AG04450 (cell line): Measurements from ENCODE around the gene CHST3. TPM values are rescaled to one million over a fixed set of nuclear protein-coding genes. Genes with fewer than 3 reads are reported as not detected.

ENCODE experiments used
- CTCF ChIA-PET: fragments of 300-600, 350-600 bp; formaldehyde crosslinking; extraction: SDS; loops from one replicate; lab custom pipeline; 2022; ENCODE audit warnings: antibody characterized with exemption, inconsistent platforms; lab: Charles Lee
- POLR2A ChIA-PET: fragments of 350-600 bp; formaldehyde crosslinking; extraction: SDS; loops from one replicate; lab custom pipeline; 2021; ENCODE audit warnings: antibody characterized with exemption, inconsistent platforms; lab: Yijun Ruan, JAX
- DNase-seq: peaks from one replicate; pipeline ENCODE4 v3.0.0-alpha.2; 2011; ENCODE audit warnings: low read depth, low spot score
- H3K27ac ChIP-seq: one replicate; pipeline ENCODE4 v1.5.1; 2012; ENCODE audit warnings: low read depth, low read length, control low read depth
- H3K27me3 ChIP-seq: one replicate; pipeline ENCODE4 v1.6.0; 2012; ENCODE audit warnings: low read length; ENCODE audit not compliant: control insufficient read depth, insufficient read depth
- H3K4me3 ChIP-seq: 2 replicates; pipeline ENCODE4 v1.5.1; 2011; ENCODE audit warnings: mild to moderate bottlenecking, low read depth, low read length, control low read depth
- H3K9me3 ChIP-seq: 2 replicates; pipeline ENCODE4 v1.5.1; 2012; ENCODE audit warnings: low read length; ENCODE audit not compliant: control insufficient read depth, insufficient read depth
- polyA plus RNA-seq: library from polyadenylated mRNA; depleted of rRNA; stranded (reverse); fragments of >200 nt; gene quantifications from 2 replicates; pipeline ENCODE4 v1.2.3, GENCODE V29; 2011
- TF ChIP-seq, protein P1 (sequence below): IDR thresholded peaks from 2 replicates; pipeline ENCODE4 v1.5.1; 2011; ENCODE audit warnings: low read depth, low read length, control low read depth, inconsistent platforms

Gene CHST3
- polyA plus RNA-seq, 1 experiment = 4.6 TPM

DNA sequence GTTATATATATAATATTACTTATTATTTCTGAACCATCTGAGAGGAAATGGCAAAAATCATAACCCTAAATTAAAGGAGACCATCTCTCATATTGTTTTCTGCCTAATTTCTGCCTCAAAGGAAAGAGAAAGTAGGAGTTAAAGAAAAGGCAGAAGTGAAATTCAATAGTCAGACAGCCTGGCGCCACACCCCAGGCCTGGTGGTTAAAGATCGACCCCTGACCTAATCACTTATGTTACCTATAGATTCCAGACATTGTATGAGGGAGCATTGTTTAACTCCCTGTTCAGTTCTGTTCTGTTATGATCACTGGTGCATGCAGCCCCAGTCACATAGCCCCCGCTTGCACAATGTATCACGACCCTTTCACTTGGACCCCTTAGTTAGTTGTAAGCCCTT lies 24.9 kb upstream of the CHST3 start:
- Histone ChIP-seq H3K27ac (no peak overlapping the region), H3K27me3 (peaks cover 6% of the 10 kb centered on the region), H3K9me3 (peaks cover 13% of the 10 kb centered on the region), H3K4me3 (no peak overlapping the region)
- no peak for DNase-seq
- TF ChIP-seq, protein P1, sequence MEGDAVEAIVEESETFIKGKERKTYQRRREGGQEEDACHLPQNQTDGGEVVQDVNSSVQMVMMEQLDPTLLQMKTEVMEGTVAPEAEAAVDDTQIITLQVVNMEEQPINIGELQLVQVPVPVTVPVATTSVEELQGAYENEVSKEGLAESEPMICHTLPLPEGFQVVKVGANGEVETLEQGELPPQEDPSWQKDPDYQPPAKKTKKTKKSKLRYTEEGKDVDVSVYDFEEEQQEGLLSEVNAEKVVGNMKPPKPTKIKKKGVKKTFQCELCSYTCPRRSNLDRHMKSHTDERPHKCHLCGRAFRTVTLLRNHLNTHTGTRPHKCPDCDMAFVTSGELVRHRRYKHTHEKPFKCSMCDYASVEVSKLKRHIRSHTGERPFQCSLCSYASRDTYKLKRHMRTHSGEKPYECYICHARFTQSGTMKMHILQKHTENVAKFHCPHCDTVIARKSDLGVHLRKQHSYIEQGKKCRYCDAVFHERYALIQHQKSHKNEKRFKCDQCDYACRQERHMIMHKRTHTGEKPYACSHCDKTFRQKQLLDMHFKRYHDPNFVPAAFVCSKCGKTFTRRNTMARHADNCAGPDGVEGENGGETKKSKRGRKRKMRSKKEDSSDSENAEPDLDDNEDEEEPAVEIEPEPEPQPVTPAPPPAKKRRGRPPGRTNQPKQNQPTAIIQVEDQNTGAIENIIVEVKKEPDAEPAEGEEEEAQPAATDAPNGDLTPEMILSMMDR = no peak
- CTCF ChIA-PET = interaction anchor here (1.2 kb wide), 2 partner anchors 43 to 110 kb away, joined by 3 to 6 read pairs; no protein-coding TSS in a partner anchor
- POLR2A ChIA-PET = no interaction called here

DNA sequence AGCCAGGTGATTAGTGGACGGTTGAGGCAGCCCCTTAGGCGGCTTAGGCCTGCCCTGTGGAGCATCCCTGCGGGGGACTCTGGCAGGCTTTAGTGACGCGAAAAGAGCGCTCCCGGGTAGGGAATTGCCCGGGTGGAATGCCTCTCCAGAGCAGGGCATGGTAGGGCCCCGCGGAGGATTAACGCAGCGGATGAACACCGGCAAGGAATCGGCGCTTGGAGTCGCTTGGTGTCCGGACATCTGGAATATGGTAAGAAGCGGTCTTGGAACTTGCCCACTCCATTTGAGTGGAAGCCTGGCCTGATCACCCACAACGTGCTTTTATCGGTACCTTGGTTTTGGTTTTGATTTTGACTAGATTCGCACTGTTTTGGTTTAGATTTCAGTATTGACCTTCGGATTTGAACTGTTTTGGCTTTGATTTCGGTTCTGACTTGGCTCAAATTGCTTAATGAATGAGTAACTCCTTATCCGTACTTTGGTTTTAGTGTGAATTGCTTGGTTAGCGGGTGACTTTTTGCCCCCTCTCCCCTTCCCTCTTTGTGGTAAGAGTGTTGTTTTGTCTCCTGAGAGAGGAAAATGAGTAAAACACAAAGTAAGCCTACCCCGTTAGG lies 24.2 kb upstream of the CHST3 start:
- ChIA-PET POLR2A (no interaction called here), CTCF (no interaction called here)
- TF ChIP-seq, protein P1 = no peak

DNA sequence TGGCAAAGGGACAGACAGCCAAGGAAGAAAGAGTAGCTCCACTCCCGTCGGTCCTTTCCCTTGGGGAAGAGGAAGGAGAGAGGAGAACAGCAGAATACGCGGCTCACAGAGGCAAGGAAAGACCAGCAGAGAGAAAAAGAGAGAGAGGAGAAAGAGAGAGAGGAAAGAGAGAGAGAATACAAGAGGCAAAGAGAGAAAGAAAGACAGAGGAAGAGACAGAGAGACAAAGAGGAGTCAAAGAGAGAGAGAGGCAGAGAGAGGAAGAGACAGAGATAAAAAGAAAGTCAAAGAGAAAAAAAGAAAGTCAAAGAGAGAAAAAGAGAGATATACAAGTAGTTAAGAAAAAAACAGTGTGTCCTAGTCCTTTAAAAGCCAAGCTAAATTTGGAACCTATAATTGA lies 23.4 kb upstream of the CHST3 start:
- TF ChIP-seq, protein P1 = no peak
- H3K9me3 ChIP-seq = peaks cover 27% of the 10 kb centered on the region
- H3K4me3 ChIP-seq = no peak overlapping the region
- ChIA-PET POLR2A (no interaction called here), CTCF (interaction anchor here (0.5 kb wide), 1 partner anchor 44 kb away, joined by 4 read pairs; no protein-coding TSS in a partner anchor)
- H3K27ac ChIP-seq = no peak overlapping the region
- no peak for DNase-seq
- H3K27me3 ChIP-seq = peaks cover 8% of the 10 kb centered on the region

More for the DNA sequence above, 24.2 kb upstream of the CHST3 start:
- no peak for DNase-seq
- Histone ChIP-seq H3K27ac (no peak overlapping the region), H3K9me3 (peaks cover 20% of the 10 kb centered on the region), H3K4me3 (no peak overlapping the region), H3K27me3 (peaks cover 8% of the 10 kb centered on the region)

DNA sequence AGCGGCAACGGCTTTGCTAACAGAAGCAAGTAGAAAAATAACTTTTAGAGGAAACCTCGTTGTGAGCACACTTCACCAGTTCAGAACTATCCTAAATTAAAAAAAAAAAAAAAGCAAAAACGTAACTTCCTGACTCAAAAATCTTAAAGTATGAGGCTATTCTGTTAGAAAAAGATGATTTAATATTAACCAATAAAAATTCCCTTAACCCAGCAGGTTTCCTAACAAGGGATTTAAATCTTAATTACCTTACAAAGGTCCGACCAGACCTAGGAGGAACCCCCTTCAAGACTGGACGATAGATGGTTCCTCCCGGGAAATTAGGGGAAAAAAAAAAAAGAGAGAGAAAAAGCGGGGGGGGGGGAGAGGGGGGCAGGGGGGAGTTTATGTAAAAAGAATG lies 22.9 kb upstream of the CHST3 start:
- Histone ChIP-seq H3K27me3 (peaks cover 8% of the 10 kb centered on the region), H3K9me3 (peaks cover 32% of the 10 kb centered on the region), H3K27ac (no peak overlapping the region), H3K4me3 (no peak overlapping the region)
- ChIA-PET CTCF (interaction anchor here (0.5 kb wide), 1 partner anchor 45 kb away, joined by 4 read pairs; no protein-coding TSS in a partner anchor), POLR2A (no interaction called here)
- TF ChIP-seq, protein P1 = no peak
- DNase-seq = no peak

DNA sequence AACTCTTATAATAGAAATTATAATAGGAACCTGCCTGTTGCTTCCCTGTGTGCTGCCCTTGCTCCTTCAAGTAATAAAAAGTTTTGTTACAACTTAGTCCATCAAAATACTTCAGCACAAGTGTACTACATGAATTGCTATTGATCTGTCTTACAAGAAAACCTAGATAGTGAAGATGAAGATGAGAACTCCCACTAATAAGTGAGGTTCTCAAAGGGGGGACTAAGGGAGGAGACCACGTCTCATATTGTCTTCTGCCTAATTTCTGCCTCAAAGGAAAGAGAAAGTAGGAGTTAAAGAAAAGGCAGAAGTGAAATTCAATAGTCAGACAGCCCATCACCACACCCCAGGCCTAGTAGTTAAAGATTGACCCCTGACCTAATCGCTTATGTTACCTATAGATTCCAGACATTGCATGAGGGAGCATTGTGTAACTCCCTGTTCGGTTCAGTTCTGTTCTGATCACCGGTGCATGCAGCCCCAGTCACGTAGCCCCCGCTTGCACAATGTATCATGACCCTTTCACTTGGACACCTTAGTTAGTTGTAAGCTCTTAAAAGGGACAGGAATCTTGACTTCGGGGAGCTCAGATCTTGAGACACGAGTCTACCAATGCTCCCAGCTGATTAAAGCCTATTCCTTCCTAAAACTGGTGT lies 18.2 kb upstream of the CHST3 start:
- H3K27me3 ChIP-seq = peaks cover 8% of the 10 kb centered on the region
- H3K4me3 ChIP-seq = no peak overlapping the region
- DNase-seq = no peak
- CTCF ChIA-PET = interaction anchor here (0.9 to 1.8 kb wide), 2 partner anchors 10 to 103 kb away, joined by 5 to 9 read pairs; no protein-coding TSS in a partner anchor
- TF ChIP-seq, protein P1 = no peak
- H3K27ac ChIP-seq = no peak overlapping the region
- H3K9me3 ChIP-seq = peaks cover 37% of the 10 kb centered on the region
- POLR2A ChIA-PET = no interaction called here
